Epithelial cell of esophagus (primary cell): Measurements from ENCODE around the gene OTUD5.

Source experiments
- DNase-seq: peaks from one replicate; pipeline ENCODE4 v3.0.0; 2010; ENCODE audit warnings: low read depth
- H3K4me3 ChIP-seq: 2 replicates; pipeline ENCODE4 v1.5.1; 2011; ENCODE audit warnings: mild to moderate bottlenecking, low read length, control low read depth
- CTCF ChIP-seq: IDR thresholded peaks from 2 replicates; pipeline ENCODE4 v1.5.1; 2011; ENCODE audit warnings: low read depth, mild to moderate bottlenecking, low read length, control low read depth, inconsistent platforms; ENCODE audit not compliant: insufficient read depth; ENCODE audit errors: missing control alignments

Gene OTUD5

GRCh38 chrX:48957477-48957826 lies at the start of gene OTUD5:
OTUD5 (minus strand) TSS chrX:48957607; CDS start chrX:48957570, 37 bp downstream.
- TF ChIP-seq CTCF = no peak
- DNase-seq = no peak
- peak within 1 kb of the TSS; percentile 65 for H3K4me3 ChIP-seq

GRCh38 chrX:49003696-49004095 lies 46.3 kb upstream of the OTUD5 start:
- no peak overlapping the region for H3K4me3 ChIP-seq
- TF ChIP-seq CTCF = no peak
- peak; percentile 4 for DNase-seq

- H3K4me3 ChIP-seq = peak within 1 kb of the TSS; percentile 84
- no peak for TF ChIP-seq CTCF
- DNase-seq = peak; percentile 89
Observed at GRCh38 chrX:49002091-49002935, 44.9 kb upstream of the OTUD5 start, which contains the start of gene GRIPAP1. GRIPAP1 (minus strand) TSS chrX:49002264; CDS start chrX:49002229, 35 bp downstream.

- no peak for TF ChIP-seq CTCF
- DNase-seq = peak; percentile 49
- peak overlapping the region; percentile 84 for H3K4me3 ChIP-seq
Observed at GRCh38 chrX:49001521-49002090, 44.2 kb upstream of the OTUD5 start.

GRCh38 chrX:49000636-49001035 lies 43.2 kb upstream of the OTUD5 start:
- no peak for DNase-seq
- no peak for TF ChIP-seq CTCF
- H3K4me3 ChIP-seq = no peak overlapping the region

GRCh38 chrX:48999030-48999429 lies 41.6 kb upstream of the OTUD5 start:
- DNase-seq = no peak
- H3K4me3 ChIP-seq = no peak overlapping the region
- TF ChIP-seq CTCF = no peak
